Fibroblast of skin of back (primary cell): ENCODE measurements around the gene QSOX1.

Source experiments
- DNase-seq: peaks from one replicate; pipeline ENCODE4 v3.0.0-alpha.2; 2013

Gene QSOX1

DNA sequence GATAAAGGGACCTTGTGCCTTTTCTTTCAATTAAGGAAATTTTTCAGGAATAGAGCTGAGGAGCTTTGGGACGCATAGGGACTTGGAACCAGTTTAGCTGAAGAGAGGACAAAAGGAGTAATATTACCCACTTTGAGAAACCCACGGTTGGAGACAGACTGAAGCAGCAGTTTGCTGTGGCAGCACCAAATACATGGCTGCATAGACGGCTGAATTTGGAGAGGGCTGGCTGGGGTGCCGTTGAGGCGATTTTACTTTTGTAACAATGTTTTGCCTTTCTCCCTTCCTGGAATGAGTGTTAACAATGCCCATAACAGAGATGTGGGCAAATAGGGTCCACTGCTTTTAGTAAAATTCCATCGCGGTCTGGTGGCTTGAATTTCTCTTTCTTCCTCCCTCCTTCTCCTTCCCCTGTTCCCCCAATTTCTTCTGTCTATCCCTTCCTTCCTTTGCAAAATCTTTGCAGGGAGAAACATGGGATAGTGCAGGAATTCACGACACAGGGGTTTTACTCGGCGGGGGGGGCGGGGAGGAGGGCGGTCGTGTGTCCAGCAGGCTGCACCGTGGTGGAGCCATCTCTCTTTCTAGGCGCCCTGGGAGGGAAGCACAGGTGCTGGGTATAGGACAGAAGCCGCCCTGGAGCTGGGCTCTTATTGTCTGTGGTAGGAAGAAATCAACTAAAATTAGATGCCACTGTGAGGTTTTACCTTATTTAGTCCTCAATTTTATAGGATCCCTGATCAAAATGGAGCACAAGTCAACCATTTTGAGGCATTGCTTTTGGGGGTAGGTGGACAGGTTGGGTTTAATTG lies 82.2 kb downstream of the QSOX1 start:
- DNase-seq = no peak

DNA sequence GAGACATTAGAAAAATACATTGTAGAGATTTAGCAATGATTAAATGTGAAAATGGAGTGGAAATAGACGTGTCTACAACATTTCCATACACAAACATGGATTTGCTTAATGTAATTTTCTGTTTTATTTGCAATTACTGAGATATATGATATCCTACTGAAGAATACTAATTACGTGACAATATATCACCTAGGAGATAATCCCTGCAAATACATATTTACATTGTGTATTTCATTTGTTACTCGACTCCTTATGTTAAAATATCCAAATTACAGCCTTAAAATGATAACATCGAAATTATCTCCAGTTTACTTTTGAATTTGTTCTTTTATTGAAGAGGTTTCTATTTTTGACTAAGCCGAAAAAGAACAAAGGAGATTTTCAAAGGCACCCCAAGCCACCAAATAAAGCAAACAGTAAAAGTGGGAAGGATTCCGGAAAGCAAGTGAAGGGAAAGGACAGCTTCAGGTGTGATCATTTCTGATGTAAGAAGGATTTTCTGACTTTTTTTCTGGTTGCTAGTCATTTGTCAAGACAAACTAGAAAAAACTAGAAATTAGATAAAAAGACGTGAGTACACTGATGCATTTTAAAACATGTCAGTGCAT lies 83.3 kb downstream of the QSOX1 start:
- no peak for DNase-seq

DNA sequence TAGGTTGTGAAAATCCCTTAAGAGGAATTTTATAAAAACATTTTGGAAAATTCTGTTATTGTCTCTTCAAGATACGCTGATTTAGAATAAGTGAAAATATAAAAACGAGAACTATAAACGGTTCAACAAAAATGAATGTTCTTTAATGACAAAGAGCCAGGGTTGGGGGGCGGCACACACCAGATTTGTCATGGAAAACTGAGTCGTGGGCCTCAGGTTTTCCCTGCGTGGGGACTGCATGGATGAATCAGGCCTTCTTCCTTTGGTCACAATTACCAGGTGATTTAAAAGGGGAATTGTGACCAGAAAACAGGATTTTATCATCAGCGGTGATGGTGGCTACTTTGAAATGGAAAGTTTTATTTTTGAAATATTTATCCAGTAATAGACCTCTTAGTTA lies 84.0 kb downstream of the QSOX1 start:
- DNase-seq = no peak

DNA sequence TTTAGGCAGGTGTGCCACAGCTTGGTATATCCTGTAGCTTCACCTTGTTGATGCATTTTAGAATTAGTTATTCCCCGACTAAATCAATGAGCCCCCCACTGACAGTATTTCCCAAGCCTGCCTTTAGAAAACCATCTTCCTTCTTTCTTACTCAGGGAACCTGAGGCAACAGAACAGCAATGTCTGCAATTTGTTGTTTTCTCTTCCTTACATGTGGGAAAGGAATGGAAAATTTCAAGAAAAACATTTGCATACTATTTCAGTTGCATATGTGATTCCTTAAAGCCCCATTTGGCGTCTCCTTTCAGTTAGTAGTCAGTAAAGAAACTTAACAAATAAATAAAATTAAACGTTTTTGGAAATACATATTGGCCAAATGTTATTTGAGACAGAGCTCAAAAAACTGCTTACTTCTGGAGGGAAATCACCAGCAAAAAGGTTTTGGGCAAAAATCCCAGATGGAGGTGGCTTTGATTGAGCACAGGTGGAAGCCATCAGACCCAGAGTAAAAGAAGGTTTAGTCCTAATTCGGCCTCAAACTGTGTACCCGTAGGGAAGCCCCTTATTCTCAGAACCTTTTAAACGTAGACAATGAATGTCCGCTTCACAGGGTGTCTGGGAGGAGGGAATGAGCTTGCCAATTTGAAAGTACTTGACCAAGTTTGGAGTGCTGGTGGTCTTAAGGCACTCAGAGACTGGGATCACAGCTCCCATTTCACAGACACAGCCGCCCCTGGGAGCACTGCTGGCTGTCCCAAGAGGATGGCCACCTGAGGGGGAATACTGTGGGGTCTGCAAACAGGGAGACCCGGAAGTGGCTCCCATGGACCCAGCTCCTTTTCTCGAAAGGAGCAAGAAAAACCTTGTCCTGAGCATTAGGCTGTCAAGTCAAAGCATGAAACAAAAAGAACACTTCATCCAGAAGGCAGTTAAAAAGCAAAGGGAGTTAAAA lies 84.8 kb downstream of the QSOX1 start:
- DNase-seq = no peak

DNA sequence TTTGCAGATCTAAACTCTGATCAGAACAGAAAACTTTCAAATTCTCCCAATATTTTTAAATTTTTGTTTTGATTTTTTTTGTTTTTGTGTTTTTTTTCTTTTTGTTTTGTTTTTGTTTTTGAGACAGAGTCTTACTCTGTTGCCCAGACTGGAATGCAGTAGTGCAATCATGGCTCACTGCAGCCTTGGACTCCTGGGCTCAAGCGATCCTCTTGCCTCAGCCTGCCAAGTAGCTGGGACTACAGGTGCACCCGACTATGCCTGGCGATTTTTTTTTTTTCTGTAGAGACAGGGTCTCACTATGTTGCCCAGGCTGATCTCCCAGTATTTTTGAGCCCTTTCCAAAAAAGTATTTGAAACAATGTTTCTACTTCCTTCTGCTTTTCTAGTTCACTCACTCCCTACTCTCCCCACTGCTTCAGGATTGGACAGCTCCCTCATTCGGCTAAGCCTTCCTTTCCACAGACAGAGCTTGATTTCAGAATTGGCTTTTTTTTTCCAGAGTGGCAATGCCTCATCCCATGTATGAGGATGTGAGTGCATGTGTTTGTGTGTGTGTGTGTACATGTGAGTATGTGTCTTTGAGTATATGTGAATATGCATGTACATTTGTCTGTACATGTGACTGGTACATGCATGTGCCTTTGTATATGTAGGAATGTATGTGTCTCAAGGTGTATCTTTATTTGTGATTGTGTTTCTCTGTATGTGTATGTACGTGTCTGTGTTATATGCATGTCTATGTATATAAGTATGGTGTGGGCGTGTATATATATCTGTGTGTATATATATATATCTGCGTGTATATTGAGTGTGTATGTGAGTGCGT lies 87.3 kb downstream of the QSOX1 start:
- DNase-seq = peak; percentile 27

DNA sequence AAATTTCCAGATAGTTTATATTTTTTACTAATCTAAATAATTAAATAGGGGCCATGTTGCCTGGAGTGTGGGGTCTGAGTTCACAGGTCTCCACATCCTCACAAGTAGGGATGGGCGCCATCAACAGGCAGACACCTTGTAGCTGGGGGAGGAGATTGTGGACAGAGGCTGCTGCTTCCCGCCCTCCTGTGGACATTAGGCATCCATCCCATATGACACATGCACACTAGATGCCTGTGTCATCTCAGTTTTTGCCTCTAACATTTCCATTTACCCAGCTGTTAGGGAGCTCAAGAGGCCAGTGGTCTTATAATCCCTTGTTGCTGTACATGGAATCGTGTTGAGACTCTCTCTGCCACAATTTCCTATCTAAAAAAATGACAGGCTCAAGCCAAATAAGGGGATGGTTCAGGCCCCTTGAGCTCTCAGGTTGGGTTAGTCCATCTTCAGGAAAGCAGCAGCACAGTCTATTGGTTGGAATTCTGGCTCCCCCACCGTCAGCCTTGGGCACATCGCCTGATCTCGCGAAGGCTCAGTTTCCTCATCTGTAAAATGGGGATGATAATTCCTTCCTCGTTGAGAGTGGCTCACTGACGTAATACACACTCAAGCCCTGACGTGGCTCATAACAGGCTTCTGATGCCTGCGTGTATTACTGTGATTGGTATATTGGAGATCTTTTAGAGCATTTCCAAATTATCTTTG lies 89.0 kb downstream of the QSOX1 start:
- no peak for DNase-seq

DNA sequence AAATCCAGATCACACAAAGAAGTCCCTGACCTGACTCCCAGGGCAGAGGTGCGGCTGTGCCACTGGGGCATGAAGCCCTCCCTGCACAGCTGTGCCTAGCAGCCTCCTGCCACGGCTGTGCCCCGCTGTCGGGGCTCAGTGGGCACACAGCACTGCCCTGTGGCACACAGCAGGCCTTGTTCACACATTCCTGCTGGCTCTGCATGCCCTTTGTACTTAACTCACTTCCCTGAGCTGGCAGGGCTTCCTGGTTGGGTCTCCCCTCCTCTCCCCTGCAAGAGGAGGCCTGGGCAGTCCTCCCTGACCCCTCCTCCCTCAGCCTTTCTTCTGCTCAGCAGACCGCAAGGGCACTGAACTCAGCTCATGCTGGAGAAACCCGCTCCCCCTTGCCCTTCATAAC lies 90.2 kb downstream of the QSOX1 start:
- no peak for DNase-seq

DNA sequence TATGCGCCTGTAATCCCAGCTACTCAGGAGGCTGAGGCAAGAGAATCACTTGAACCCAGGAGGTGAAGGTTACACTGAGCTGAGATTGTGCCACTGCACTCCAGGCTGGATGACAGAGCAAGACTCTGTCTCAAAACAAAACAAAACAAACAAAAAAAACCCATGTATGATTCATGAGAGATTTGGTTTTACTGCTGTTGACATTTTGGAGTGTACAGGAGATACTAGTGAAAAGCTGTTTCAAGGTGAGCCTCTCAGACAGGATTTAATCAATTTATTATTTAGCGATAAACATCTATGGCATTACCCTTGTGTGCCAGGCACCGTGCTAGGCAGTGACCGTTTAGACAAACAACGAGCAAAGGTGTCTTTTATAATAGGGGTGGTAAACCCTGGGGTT lies 91.9 kb downstream of the QSOX1 start:
- DNase-seq = no peak

DNA sequence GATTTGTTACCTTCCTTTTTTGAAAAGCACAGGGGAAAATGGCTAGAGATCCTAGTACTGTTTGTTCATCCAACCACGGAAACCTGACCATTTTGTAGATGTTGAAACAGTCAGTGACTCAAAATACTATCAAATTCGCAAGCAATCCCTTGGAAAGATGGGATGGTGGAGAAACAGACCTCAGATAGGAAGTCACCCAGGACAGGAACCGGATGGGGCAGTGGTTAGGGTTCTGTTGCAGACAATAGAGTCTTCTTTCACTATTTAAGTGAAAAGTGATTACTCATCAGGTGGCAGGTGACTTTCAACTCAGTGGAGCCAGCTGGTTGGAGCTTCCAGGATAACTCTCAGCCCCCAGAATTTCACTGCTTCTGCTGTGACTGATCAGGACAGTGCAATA lies 92.4 kb downstream of the QSOX1 start:
- no peak for DNase-seq

DNA sequence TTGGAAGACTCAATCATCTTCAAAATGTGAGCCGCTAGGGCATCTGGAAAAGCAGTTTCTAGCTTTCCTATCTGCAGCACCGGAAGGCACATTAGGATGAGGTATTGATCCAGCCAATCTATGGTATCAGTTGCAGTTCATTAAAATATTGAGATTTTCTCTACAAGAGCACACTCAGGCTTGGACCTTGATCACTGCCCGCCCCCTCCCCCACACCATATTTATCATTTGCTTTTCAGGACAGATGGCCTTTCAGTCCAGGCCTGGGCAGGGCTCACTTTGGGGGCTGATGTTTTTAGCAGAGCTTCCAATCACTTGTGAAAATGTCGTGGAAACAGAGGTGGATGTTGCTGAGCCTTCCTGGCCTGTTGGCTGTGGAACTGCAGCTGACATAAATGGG lies 92.9 kb downstream of the QSOX1 start:
- no peak for DNase-seq

DNA sequence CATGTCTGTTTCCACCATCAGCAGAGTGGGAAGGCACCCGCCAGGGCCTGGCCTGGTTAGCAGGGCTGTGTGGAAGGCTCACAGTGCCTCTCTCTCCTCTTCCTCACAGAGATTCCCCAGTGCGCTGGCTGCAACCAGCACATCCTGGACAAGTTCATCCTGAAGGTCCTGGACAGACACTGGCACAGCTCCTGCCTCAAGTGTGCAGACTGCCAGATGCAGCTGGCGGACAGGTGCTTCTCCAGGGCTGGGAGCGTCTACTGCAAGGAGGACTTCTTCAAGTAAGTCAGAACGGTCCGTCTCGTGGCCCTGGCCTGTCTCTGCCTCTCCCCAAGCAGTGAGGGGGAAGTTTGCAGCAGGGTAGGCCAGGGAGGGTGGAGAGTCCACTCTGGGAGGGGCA lies 93.5 kb downstream of the QSOX1 start:
- no peak for DNase-seq

DNA sequence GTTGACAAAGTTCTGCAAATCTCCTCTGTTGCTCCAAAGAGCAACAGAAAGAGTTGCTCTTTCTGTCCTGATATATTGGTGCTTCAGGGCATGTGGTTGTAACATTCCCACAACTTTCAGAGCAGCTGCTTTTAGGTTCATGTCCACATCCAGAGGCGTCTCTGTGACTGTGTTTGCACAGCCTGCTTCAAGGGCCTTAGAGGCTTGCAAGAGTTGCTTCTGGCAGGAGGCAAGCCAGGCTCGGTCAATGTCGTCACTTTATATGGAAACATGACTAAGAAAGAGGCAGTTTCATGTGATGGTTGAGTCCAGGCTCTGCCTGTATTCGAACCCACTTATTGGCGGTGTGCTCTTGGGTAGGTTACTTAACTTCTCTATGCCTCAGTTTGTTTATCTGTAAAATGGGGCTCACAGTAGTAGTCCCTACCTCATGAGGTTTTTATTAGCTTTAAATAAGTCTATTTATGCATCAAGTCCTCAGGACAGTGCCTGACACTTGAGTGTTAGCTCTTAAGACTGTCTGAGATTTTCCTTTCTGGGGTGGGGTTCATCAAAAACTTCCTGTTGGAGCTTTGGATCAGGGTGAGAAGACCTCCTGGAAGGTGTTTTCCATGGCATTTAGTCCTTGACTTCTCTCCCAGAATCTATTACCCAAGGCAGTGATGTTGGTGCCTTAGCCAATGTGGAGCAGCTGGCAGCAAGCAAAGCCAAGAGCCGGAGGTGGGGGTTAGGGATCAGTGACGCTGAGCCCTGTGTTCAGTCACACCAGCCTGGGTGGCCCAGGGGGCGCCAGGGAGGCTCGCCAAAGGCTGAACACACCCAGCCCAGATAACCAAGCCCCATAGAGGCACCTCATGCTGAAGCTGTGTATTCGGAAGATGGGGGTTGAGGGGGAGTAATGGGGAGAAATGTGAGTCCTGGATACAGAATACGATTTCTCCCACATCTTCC lies 94.3 kb downstream of the QSOX1 start:
- no peak for DNase-seq

DNA sequence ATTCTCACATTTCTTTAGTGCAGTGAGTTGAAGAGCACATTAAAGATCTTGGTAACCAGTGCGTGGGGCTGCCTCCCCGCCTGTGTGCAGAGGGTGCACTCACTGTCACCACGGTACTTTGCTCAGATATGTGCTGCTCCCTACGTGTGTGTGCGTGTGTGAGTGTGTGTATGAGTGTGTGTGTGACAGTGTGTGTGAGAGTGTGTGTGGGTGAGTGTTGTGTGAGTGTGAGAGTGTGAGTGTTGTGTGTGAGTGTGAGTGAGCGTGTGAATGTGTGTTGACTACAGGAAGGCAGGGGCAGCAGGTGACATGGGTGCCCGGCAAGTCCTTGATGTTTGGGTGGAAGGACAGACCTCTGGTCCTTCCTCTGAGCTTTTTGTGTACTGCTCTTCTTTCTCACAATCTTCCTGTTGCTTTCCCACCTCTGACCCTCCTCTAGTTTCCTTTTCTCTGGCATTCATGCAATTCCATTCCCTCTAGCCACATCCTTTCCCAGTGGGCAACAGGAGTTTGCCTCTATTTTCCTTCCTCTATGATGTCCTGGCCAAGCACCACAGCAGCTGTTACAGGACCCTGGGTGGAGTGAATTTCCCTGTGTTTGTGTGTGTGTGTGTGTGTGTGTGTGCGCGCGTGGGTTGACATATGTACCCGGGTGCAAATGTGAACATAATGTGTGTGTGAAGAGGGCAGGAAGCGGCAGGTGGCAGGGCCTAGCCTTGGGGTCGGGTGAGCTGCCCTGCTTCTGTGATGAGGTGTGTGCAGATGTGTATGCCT lies 95.2 kb downstream of the QSOX1 start:
- DNase-seq = peak; percentile 35

DNA sequence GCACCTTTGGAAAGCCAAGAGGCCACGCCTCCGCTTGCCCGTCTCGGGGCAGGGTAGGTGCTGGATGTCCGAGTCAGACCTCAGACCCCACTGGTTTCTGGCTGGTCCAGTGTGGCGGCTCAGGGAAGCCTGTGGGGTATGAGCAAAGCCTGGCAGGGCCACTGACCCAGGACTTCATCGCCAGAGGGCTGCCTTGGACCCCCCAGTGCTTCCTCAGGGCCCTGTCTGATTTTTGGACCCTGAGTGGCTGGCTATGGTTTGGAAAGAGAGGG lies 95.8 kb downstream of the QSOX1 start:
- no peak for DNase-seq

DNA sequence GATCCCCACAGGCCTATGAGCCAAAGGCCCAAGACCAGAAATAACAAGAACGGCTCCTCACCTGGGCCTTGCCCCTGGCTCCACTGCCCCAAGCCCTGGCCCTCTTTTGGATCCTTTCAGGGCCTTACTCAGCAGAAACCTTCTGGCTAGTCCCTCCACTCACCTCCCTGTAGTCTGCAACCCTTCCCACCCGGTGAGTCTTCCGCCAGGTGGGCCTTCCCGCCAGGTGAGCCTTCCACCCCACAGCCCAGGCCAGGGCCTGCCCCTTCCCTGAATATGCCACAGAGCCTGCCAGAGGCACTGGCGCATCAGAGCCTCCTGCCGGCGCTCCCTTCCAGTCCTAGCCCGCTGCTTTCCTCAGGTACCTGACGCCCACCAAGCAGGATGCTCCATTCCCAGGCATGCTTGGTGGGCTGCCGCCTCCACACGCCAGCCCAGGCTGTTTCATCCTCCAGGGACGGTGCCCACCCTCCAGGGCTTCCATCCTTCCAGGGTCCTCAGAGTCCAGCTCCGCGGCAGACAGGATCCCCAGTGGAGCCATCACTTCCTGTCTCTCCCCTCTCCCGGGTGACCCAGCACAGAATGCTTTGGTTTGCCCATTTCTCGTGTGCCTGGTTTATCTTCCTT lies 96.3 kb downstream of the QSOX1 start:
- DNase-seq = no peak

DNA sequence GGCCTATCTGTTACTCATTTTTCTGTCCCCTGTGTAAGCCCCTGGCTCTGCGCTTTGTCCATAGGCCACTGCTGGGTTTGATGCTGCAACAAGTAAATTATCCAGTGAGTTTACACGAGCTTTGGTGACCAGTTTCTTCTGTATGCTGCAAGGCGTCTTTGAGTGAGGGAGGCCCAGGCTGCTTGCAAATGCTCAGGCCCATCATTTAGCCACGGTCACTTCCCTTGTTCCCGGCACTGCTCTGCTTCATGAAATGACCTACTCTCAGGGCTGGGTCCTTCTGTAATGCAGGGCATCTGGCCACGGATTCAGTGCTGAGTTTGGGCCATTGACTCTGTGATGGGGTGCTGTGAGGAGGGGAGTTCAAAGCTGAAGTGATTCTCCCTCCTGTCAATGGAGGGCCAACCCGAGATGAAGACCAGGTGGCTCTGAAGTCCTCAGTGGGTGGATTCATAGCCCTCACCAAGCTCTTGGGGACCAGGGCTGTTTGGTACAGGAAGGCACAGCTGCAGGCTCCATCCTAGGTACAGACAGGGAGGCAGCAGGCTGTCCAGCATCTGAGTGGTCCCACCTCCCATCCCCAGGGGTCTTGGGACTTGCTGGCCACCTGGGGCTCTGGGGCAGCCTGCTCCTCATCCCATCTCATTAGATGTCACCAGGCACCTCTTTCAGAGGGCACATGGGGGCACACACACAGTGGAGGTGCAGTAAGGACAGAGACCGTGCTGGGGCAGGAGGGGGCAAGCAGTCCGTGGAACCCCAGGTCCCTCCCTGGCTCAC lies 97.0 kb downstream of the QSOX1 start:
- no peak for DNase-seq

DNA sequence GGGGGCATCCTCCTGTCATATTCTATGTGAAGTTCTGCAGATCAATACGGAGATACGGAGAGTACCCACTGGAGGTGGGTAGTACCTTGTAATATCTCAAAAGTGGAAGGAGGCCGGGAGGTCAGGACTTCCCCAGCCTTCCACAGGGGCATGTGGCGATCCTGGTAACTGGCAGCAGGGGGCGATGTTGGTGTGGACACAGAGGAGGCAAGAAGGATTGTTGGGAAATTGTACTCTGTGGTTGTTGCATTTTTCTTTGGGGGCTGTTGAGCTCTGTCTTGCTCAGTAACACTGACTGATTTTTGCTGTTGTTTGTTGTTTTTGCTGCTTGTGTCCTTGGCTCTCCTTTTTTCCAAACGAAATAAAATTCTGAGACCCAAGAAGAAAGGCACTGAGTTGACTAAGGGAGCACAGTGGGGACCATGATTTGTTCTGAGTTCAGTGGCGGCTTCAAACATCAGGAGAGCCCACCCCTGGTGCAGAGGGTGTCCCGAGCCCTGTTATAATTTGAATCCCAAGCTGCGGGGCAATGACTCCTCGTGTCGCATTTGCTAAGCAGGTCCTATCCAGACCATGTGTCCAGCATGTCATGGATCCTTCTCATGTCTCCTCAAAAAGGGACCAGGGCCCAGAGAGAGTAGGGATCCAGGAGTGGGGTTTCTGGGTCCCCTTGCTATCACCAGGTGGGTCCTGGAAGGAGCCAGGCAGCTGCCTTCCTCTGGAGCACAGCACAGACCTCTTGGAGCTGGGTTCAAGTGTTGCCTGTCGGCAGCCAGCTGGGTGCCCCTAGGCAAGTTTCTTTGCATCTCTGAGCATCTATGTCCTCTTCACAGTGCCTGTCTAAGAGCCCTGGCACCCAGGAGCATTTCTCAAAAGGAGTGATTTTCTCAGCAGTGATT lies 98.2 kb downstream of the QSOX1 start:
- DNase-seq = peak; percentile 54
